M059J (cell line): ENCODE data around the gene PLD1. TPM values are rescaled to one million over a fixed set of nuclear protein-coding genes. Genes with fewer than 3 reads are reported as not detected.
A peak's percentile ranks its signal among the peaks of the same experiment; 100 is the strongest.
"Not testable (repeated sequence)": the region's sequence is repeated elsewhere in the genome, so short reads cannot be mapped to it uniquely, and the experiment has no call there.

Experiments
- DNase-seq: peaks from one replicate; pipeline ENCODE4 v3.0.0-alpha.2; 2012; ENCODE audit warnings: low read depth
- total RNA-seq: library from RNA; depleted of rRNA; stranded (reverse); fragments of >200 nt; shearing (Covaris generic); gene quantifications from 2 replicates; pipeline ENCODE4 v1.2.3, GENCODE V29; 2014; rRNA removed

Gene PLD1, protein sequence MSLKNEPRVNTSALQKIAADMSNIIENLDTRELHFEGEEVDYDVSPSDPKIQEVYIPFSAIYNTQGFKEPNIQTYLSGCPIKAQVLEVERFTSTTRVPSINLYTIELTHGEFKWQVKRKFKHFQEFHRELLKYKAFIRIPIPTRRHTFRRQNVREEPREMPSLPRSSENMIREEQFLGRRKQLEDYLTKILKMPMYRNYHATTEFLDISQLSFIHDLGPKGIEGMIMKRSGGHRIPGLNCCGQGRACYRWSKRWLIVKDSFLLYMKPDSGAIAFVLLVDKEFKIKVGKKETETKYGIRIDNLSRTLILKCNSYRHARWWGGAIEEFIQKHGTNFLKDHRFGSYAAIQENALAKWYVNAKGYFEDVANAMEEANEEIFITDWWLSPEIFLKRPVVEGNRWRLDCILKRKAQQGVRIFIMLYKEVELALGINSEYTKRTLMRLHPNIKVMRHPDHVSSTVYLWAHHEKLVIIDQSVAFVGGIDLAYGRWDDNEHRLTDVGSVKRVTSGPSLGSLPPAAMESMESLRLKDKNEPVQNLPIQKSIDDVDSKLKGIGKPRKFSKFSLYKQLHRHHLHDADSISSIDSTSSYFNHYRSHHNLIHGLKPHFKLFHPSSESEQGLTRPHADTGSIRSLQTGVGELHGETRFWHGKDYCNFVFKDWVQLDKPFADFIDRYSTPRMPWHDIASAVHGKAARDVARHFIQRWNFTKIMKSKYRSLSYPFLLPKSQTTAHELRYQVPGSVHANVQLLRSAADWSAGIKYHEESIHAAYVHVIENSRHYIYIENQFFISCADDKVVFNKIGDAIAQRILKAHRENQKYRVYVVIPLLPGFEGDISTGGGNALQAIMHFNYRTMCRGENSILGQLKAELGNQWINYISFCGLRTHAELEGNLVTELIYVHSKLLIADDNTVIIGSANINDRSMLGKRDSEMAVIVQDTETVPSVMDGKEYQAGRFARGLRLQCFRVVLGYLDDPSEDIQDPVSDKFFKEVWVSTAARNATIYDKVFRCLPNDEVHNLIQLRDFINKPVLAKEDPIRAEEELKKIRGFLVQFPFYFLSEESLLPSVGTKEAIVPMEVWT
- total RNA-seq, result 7.6 and 7.8 TPM in 2 replicates

DNA sequence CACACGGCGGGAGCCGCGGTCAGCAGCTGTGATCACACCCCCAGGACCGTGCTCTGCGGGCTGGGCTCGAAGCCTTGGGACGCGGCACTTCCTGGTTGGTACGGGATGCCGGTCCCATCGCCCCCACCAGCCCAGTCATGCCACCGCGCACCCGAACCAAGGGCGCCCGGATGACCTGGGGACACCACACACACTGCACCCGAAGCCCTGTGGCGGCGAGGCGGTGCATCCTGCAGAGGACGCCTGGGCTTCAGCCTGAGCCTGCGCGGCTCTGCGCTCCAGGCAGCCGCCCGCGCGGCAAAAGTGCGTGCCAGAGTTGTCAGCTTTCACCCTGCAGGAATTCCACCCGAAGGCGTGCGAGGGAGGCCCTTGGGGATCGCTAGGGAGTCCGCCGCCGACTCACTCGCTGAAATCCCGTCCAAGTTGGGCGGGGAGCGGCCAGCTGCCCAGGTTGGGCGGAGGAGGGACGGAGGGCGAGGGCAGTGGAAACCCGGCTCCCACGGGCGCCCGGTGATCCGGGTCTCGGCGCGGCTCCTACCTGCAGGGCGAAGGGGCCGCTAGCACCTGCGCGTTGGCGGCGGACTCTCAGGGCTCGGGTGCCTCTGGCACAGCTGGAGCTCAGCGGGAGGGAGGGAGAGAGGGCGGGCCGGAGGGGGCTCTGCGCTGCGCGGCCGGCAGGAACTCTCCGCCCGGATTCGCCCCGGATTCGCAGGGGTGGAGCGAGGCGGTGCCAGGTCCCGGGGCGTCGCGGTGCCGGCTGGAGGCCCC, at the start of gene PLD1:
TSS of gene PLD1 (minus strand) at position 623 of the 768 bp plus-strand sequence. CDS start 72,432 bp downstream, outside the sequence.
- peak; percentile 96 for DNase-seq

DNA sequence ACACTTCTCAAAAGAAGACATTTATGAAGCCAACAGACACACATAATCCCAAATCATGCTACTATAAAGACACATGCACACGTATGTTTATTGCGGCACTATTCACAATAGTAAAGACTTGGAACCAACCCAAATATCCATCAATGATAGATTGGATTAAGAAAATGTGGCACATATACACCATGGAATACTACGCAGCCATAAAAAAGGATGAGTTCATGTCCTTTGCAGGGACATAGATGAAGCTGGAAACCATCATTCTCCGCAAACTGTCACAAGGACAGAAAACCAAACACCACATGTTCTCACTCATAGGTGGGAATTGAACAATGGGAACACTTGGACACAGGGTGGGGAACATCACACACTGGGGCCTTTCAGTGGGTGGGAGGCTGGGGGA, 48.5 kb upstream of the PLD1 start:
- DNase-seq, result not testable (repeated sequence)

DNA sequence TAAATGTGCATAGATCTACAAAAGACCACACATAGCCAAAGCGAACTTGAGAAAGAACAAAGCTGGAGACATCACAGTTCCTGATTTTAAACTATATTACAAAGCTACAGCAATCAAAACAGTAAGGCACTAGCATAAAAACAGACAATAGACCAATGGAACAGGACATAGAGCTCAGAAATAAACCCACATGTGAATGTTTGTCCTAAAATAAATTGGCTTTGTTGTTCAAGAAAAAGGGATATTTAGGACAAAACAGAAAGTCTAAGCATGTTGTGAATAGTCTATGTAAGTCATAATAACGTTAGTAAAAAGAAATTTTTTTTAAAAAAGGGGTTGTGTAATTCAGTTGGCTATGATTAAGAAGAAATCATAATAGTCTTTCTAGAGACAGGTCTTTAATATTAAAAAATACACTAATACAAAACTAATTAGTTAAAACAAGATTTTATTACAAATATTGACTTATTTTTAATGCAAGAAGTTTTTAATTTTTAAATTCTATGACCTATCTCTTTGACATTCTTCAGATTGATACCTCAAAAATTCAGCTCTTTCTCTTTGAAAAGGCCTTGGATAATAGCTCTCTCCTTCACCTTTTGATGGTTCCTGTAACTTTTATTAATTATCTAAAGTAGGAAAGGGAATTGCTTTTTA, 44.5 kb upstream of the PLD1 start:
- DNase-seq, result no peak

DNA sequence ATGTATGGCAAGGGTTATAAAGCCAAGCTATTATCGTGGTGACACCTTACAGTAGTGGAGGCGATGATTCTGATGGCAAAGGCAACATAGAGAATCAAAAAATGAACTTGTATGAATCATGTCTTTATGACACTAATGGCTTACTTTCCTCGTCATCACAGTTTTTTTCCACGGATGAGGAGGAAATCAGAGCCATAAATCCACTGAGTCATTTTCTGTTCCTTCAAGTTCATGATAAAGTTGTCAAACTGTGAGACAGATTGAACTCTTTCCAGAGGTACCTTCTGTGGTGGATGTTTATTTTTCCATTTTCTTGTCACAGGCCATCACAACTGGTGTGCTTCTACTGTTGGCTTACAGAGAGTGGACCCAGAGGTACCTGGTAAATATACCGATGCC, 41.4 kb upstream of the PLD1 start:
- peak; percentile 97 for DNase-seq

DNA sequence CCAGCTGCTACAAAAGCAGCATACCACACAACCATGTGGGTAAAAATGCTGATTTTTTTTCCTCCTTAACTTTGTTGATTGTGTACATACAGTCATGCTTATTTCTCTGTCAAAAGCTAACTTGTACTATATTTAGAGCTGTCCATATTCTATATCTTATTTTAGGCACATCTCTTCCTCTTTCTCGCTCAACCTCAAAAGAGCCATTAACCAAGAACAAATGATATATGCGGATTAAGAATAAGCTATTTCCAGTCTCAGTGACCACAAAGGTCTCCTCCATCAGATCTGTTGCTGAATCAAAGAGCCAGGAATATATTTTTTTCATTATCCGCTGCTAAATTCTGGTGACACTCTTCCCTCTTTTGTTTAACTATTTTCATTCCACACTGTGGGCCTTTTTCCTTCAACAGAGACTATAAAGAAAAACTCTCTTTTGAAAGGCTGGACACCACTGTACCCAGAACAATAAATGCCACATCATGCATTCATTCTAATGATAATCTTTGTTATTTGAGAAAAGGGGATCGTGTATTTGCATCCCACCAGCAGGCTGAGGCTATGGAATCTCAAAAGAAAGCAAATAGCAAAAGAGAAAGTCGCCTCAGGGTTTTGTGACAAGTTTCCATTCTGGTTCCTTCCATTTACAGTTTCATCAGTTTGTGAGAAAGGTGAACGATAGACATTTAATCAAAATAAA, 40.8 kb upstream of the PLD1 start:
- DNase-seq, result no peak

DNA sequence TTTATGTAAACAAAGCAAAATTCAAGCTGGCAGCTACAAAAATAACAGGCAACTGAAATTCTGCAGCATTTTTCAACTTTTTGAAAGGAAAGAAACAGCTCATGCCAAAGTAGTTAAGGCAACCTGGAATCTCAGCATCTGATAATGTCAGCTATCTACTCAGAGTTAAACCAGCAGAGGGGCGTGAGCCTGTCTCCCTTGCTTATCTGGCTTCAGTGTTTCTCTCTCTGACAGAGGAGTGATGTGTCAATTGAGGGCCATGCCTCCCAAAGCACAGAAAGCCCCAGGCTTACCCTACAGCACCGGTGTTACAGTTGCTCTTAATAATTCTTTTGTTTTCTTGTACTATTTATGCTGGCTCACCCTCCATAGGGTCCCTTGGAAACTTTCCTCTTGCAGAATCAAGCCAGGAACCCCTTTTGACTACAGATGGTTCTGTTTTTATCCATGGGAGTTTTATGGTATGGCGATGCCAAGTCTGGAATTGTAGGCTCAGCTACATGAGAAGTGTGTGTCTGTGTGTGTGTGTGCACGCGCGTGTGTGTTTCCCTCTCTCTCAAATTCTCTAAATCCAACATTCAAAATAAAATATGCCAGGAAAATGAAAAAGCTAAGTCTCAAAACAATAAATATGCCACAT, 40.2 kb upstream of the PLD1 start:
- DNase-seq, result peak; percentile 53

DNA sequence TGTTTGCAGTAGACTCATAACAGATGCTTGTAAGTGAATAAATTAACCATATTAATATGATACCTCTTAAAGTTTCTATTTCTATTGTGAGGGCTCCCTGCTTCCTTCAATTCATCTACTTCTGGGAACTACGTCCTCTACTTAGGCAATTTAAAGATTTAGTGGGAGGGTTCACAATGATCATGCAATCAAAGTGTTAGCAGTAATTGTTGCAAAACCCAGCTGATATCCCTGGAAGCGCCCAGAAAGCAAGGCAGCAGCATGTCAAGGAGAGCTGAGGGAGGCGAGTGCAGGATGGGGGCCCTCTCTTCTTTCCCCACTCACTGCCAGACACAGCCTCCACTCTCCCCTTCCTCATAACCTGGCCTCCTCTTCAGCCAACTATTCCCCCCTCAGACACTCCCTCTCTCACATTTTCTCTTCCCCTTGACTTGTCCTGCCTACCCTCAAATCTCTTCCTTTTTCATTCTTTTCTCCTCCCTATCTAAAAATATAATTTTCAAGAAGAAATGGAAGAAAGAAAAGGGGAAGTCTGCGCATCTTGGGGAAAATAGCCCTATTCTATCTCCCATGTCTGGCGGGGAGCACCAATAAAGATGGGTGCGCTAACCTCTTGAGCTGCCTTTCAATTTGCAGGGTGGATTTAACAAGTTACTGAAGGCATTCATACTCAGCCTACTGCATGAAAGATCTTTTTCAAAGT, 39.5 kb upstream of the PLD1 start:
- no peak for DNase-seq

DNA sequence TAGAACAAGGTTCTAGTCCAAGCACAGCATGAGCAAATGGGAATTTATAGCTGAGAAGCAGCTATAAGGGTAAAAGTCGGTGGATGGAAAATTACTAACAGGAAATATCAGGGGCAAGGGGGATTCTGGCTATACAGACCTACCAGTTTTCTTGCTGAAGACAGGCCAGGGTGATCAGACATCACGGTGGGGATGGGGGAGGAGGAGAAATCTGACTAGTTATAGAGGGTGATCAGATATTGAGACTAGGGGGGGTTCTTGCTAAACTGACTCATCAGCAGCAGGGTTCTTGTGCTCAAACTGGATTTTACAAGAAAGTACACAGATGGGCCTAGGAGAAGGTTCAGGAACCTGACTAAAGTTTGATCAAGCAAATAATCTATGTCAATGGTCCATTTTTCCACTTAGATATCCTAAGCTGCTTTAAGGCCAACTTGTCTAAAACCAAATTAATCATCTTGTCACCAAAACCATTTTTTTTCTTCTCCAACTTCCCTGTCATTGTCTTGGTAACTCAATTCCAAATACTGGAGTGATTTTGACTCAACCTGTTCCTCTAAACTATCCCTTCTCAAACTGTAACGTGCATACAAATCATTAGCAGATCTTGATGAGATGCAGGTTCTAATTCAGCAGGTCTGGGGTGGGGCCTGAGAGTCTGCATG, 37.4 kb upstream of the PLD1 start:
- DNase-seq, result no peak

DNA sequence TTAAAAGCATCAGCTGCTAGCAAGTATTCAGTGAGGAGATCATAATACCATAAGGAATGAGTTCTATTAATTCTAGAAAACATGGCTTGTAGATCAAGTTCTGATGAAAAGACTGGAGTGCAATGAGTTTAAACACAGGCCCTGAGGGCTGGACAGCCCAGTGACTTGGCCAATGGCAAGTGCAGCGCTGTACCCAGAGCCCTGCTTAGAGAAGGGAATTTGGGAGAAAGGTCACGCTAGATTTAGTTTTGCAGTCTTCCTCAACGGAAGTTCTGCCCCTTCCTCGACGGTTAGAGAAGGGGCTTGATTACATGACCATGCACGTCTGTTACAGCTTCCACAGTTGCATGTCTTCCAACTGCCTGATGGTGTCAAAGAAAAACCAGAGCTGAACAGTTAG, 36.9 kb upstream of the PLD1 start:
- DNase-seq, result no peak

DNA sequence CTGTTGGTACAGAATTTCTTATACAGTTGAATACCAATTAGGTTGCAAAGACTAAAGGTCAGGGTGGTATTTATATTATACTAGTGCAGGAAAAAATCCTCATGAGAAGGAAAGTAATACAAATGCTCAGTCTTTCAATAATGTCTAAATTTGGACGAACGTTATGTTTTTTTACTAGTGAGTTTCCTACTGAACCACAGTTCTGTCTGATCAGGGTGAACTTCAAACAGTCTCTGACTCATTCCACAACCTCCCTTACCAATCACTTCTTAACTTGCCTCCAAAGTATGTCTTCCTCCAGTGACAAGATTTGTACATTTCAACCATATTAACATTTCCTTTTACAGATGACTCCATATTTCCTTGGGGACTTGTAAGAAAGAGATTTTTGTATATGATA, 36.3 kb upstream of the PLD1 start:
- DNase-seq, result peak; percentile 67

DNA sequence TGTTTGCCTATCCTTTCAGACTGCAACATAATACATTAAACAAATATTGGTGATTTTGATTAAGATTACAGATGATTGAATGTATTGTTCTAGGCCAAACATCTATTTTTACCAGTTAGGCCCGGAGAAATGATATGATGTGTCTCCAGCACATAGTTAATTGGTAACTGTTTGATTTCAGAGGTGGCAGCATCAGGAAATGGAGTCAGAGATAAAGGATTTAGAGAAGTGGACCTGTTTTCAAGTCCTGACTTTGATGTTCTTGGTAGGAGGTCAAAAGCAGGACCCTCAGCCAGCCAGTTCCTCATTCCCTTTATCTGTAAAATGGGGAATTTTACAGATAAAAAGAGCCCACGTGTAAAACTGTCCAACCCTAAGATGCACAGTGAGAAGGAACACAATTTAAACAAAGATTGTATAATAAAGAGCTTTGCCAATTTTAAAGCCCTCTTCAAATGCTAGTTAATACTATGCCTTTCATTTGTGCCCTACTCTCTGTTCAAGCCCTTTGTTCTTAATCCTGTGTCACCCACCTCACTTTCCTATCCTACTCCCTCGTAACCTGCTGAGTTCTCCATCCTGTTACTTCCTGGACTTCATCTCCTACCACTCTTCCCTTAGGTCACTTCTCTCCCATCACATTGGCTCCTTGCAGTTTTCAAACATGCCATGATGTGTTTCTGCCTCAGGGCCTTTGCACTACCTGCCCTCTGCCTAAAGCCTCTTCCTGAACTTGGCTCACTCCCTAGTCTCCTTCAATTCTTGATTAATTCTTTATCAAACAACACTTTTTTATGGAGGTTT, 35.4 kb upstream of the PLD1 start:
- no peak for DNase-seq

DNA sequence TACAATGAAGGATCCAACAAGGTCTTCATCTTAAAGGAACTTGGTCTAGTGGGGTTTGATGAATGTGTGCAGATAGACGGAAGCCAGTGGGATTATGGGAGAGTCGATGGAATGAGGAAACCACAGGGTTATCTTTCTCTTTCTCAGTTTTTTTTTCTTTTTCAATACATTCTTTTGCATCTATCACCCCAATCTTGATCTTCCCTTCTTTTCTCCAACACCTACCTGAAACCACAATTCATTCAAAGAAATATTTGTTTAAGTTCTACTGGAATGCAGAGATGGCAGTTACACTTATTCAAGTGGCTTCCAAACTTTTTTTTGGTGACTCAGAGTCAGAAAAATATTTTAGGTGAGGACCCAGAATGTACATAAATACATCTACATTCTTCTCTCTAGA, 34.6 kb upstream of the PLD1 start:
- DNase-seq, result no peak

DNA sequence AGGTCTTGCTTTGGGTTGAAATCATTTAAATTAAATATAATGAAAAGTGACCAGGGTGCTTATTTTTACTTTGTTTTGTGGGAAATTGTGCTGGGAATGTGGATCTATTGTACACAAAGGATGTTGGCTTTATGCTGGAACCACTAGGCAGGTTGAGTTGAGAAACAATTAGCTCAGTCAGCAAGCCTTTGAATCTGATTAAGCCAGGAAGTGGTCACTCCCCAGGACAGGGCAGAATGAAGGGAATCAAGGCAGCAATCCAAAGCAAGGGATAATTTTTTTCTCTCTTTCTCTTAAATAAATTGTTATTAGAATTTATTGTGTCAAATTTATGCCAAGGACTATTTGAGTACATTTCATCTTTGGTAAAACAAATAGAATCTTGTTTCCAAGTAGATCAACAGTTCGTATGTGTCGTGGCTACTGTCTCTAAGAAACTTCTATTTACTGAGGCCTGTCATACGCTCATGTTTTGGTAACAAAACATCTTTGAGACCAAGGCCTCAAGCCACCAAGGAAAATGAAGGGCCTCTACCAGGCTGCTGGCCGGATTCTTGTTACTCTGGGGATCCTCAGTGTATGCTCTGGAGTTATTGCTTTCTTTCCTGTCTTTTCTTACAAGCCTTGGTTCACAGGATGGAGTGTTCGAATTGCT, 32.7 kb upstream of the PLD1 start, which contains the start of gene TMEM212:
TSS of gene TMEM212 (plus strand) at position 486 of the 655 bp plus-strand sequence. CDS start at position 521, 35 bp downstream.
- peak; percentile 87 for DNase-seq

DNA sequence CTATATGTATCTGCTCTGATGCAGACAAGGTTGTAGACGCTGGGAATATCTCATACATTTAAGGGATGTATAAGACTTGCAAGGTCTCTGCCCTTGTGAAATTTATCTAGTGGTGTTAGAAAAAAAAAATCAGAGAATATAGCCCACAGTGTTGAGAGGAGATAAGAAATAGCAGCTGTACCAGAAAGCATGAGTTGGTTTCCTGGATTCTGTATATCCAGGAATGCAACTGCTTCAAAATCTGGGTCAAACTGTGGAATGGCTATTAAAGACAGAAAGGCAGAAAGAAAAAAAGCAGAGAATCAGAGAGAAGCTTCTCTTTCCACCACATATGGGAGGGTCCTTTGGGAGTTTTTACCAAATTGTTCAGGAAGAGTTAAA, 31.3 kb upstream of the PLD1 start:
- no peak for DNase-seq

DNA sequence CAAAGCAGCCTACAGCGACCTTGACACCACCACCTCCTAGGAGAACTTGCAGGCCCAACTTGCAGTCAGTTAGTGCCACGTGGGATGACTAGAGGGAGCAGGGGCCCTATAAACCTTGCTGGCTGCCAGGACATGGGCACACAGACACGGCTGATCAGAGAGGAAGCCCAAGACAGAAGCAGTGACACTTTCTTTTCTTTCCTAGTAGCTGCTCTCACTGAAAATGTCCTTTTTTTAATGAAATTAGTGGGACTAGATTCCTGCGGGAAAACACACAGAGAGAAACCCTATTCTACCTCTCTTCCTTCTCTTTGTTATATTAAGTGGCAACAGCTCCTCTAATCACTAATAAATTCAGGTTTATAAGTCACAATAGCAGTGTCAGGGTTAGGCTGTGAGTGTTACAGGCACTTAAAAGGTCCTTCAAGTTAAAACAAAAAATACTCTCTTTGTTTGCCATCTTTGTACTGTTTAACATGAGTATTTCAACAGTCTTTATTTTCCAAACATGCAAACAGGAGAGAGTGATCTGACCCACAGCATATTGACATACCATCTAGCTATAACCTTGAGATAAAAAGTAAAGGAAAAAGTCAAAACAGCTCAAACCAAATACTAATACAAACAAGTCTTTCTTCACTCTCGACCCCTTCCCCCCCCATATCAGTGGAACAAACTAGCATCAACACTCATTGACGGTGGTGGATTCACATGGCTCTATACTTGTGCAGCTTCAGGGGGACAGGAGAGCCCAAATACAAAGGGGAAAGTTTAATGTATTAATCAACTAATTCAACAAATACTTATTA, 30.7 kb upstream of the PLD1 start:
- DNase-seq, result no peak

DNA sequence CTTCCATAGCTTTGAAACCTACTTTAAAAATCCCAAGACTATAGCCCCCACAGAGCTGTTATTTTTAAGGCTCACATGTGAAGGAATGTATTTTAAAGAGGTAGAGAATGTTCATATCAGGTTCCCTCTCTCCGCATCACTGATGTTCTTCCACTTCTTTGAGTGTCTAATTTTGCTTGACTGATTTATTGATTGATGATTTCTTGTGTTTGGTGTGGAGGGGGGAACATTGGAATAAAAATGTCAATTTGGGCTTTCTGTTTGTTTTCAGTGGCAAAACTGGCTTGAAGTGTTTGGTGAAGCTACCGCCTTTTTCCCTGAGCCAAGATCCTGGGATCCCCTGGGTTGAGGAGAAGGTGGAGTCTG, 30.1 kb upstream of the PLD1 start:
- no peak for DNase-seq
